Activated naive CD8-positive, alpha-beta T cell treated with anti-CD3 and anti-CD28 coated beads, Interleukin-2, amount 50 U/mL, for 24 hours (primary cell): ENCODE data around the gene CGB3.
A peak's percentile ranks its signal among the peaks of the same experiment; 100 is the strongest.
"Not testable (repeated sequence)": the region's sequence is repeated elsewhere in the genome, so short reads cannot be mapped to it uniquely, and the experiment has no call there.

Experiments used
- ATAC-seq: fragments of 150-1000 bp; cut with Tn5 transposase; one replicate; pipeline ENCODE4 v1.10.0; 2021
- DNase-seq: peaks from one replicate; pipeline ENCODE4 v3.0.0; 2021
- H3K27ac Mint-ChIP-seq: one replicate; pipeline ENCODE4 v1.8.0; 2021; ENCODE audit warnings: mild to moderate bottlenecking, mixed read lengths
- H3K27me3 Mint-ChIP-seq: one replicate; pipeline ENCODE4 v1.8.0; 2021; ENCODE audit warnings: mixed read lengths
- H3K36me3 Mint-ChIP-seq: one replicate; pipeline ENCODE4 v1.8.0; 2021; ENCODE audit warnings: low read depth, mixed read lengths
- H3K4me1 Mint-ChIP-seq: one replicate; pipeline ENCODE4 v1.8.0; 2021; ENCODE audit warnings: mixed read lengths
- H3K4me3 Mint-ChIP-seq: one replicate; pipeline ENCODE4 v1.8.0; 2021; ENCODE audit warnings: mild to moderate bottlenecking, moderate library complexity, mixed read lengths
- H3K9me3 Mint-ChIP-seq: one replicate; pipeline ENCODE4 v1.8.0; 2021; ENCODE audit warnings: mixed read lengths

Gene CGB3

GRCh38 chr19:49056902-49057596 lies 32.9 kb upstream of the CGB3 start:
- H3K27me3 Mint-ChIP-seq = peaks cover 50% of the 10 kb centered on the region
- ATAC-seq = peak; percentile 14
- not testable (repeated sequence) for DNase-seq, H3K27ac Mint-ChIP-seq, H3K36me3 Mint-ChIP-seq, H3K9me3 Mint-ChIP-seq
- H3K4me1 Mint-ChIP-seq = peaks cover 17% of the 10 kb centered on the region
- peak overlapping the region; percentile 58 for H3K4me3 Mint-ChIP-seq

- Mint-ChIP-seq H3K4me3 (peak overlapping the region; percentile 58), H3K27ac (no peak overlapping the region), H3K36me3 (no peaks in the 10 kb centered on the region), H3K27me3 (peaks cover 50% of the 10 kb centered on the region), H3K9me3 (no peaks in the 10 kb centered on the region), H3K4me1 (peaks cover 17% of the 10 kb centered on the region)
- peak; percentile 66 for DNase-seq
- peak; percentile 70 for ATAC-seq
Observed at GRCh38 chr19:49056101-49056901, 32.2 kb upstream of the CGB3 start.

- not testable (repeated sequence) for H3K4me3 Mint-ChIP-seq, H3K36me3 Mint-ChIP-seq, DNase-seq, H3K27me3 Mint-ChIP-seq, H3K27ac Mint-ChIP-seq, H3K9me3 Mint-ChIP-seq, H3K4me1 Mint-ChIP-seq, ATAC-seq
Observed at GRCh38 chr19:49050376-49051033, 26.4 kb upstream of the CGB3 start.

GRCh38 chr19:49049834-49050233 lies 25.7 kb upstream of the CGB3 start:
- not testable (repeated sequence) for H3K27me3 Mint-ChIP-seq, H3K4me1 Mint-ChIP-seq, DNase-seq, H3K36me3 Mint-ChIP-seq, H3K27ac Mint-ChIP-seq, H3K9me3 Mint-ChIP-seq, H3K4me3 Mint-ChIP-seq, ATAC-seq

GRCh38 chr19:49049011-49049410 lies 24.9 kb upstream of the CGB3 start, which contains the start of gene CGB8:
Gene CGB8 (minus strand): TSS chr19:49049111. CDS start chr19:49048739, 372 bp downstream.
- DNase-seq, H3K36me3 Mint-ChIP-seq, ATAC-seq, H3K4me1 Mint-ChIP-seq, H3K27ac Mint-ChIP-seq, H3K9me3 Mint-ChIP-seq, H3K4me3 Mint-ChIP-seq, H3K27me3 Mint-ChIP-seq: not testable (repeated sequence)

- not testable (repeated sequence) for H3K27ac Mint-ChIP-seq, H3K27me3 Mint-ChIP-seq, H3K4me3 Mint-ChIP-seq, DNase-seq, H3K4me1 Mint-ChIP-seq, H3K9me3 Mint-ChIP-seq, ATAC-seq, H3K36me3 Mint-ChIP-seq
Observed at GRCh38 chr19:49043548-49043947, 19.4 kb upstream of the CGB3 start, which contains the start of gene CGB5. Gene CGB5 (plus strand): TSS chr19:49043848. CDS start chr19:49044210, 362 bp downstream.

GRCh38 chr19:49042666-49043065 lies 18.5 kb upstream of the CGB3 start:
- not testable (repeated sequence) for H3K27ac Mint-ChIP-seq, H3K9me3 Mint-ChIP-seq, H3K4me1 Mint-ChIP-seq, DNase-seq, ATAC-seq, H3K36me3 Mint-ChIP-seq, H3K27me3 Mint-ChIP-seq, H3K4me3 Mint-ChIP-seq

- H3K27me3 Mint-ChIP-seq = no peaks in the 10 kb centered on the region
Observed at GRCh38 chr19:49042177-49042576, 18.0 kb upstream of the CGB3 start.

GRCh38 chr19:49039736-49040135 lies 15.6 kb upstream of the CGB3 start:
- not testable (repeated sequence) for H3K4me3 Mint-ChIP-seq, H3K9me3 Mint-ChIP-seq, H3K27ac Mint-ChIP-seq, DNase-seq, H3K4me1 Mint-ChIP-seq, H3K36me3 Mint-ChIP-seq, ATAC-seq, H3K27me3 Mint-ChIP-seq

More at GRCh38 chr19:49042177-49042576, 18.0 kb upstream of the CGB3 start:
- Mint-ChIP-seq H3K9me3 (no peaks in the 10 kb centered on the region), H3K4me1 (no peaks in the 10 kb centered on the region), H3K36me3 (no peaks in the 10 kb centered on the region), H3K27ac (no peak overlapping the region), H3K4me3 (no peak overlapping the region)
- ATAC-seq (no peak), DNase-seq (no peak)

GRCh38 chr19:49038557-49039276 lies 14.6 kb upstream of the CGB3 start:
- H3K4me1 Mint-ChIP-seq, ATAC-seq, H3K27me3 Mint-ChIP-seq, H3K9me3 Mint-ChIP-seq, H3K27ac Mint-ChIP-seq, H3K4me3 Mint-ChIP-seq, H3K36me3 Mint-ChIP-seq, DNase-seq: not testable (repeated sequence)

GRCh38 chr19:49038111-49038510 lies 14.0 kb upstream of the CGB3 start:
- H3K27me3 Mint-ChIP-seq, DNase-seq, H3K4me3 Mint-ChIP-seq, H3K36me3 Mint-ChIP-seq, H3K4me1 Mint-ChIP-seq, H3K9me3 Mint-ChIP-seq, ATAC-seq, H3K27ac Mint-ChIP-seq: not testable (repeated sequence)

GRCh38 chr19:49036815-49037214 lies 12.7 kb upstream of the CGB3 start, which contains the start of gene CGB1:
Gene CGB1 (minus strand): TSS chr19:49036895. CDS start chr19:49036711, 184 bp downstream.
- not testable (repeated sequence) for H3K36me3 Mint-ChIP-seq, H3K4me3 Mint-ChIP-seq, H3K9me3 Mint-ChIP-seq, H3K27ac Mint-ChIP-seq, H3K4me1 Mint-ChIP-seq, H3K27me3 Mint-ChIP-seq, ATAC-seq
- peak; percentile 67 for DNase-seq

GRCh38 chr19:49031642-49032301 lies 7.6 kb upstream of the CGB3 start, which contains the start of gene CGB2:
Gene CGB2 (plus strand): TSS chr19:49031890. CDS start chr19:49032096, 206 bp downstream.
- H3K4me1 Mint-ChIP-seq, H3K36me3 Mint-ChIP-seq, H3K9me3 Mint-ChIP-seq: not testable (repeated sequence)
- Mint-ChIP-seq H3K27ac (peak within 1 kb of the TSS; percentile 80), H3K4me3 (peak within 1 kb of the TSS; percentile 38), H3K27me3 (peaks cover 11% of the 10 kb centered on the region)
- DNase-seq (peak; percentile 75), ATAC-seq (peak; percentile 77)

- not testable (repeated sequence) for H3K4me3 Mint-ChIP-seq, DNase-seq, ATAC-seq, H3K9me3 Mint-ChIP-seq, H3K36me3 Mint-ChIP-seq, H3K4me1 Mint-ChIP-seq, H3K27ac Mint-ChIP-seq, H3K27me3 Mint-ChIP-seq
Observed at GRCh38 chr19:49030323-49030722, 6.2 kb upstream of the CGB3 start.
